ENCODE data around the gene PI4KB. TPM values are rescaled to one million over a fixed set of nuclear protein-coding genes. Genes with fewer than 3 reads are reported as not detected.

PI4KB gene
- polyA plus RNA-seq, 1 of the 3 experiments (the other 2 are of a cell fraction), result 62.9 TPM

GRCh38 chr1:151370211-151370911 is 43.1 kb upstream of the PI4KB start:
- H4K20me1 ChIP-seq (ENCODE audit: insufficient read depth), result no peaks in the 10 kb centered on the region
- WGBS (ENCODE audit: low lambda C conversion rate), result 92% methylated on average over 2 of the region's 6 CpGs
- peaks cover 0 to 15% of the 10 kb centered on the region in 2 experiments; a peak in 1 of 4 replicates for H3K4me1 ChIP-seq (ENCODE audit: control insufficient read depth in 1 of 2, insufficient read depth in 2 of 2, low read depth in 1 of 2, low read length in 1 of 2)
- H3K79me2 ChIP-seq (ENCODE audit: insufficient read depth), result no peaks in the 10 kb centered on the region
- H3K9ac ChIP-seq, result no peak overlapping the region
- no peak overlapping the region for H3K4me3 ChIP-seq (ENCODE audit: low read depth in 2 of 2, low read length in 1 of 2)
- ChIA-PET POLR2A (interaction anchor here (1.1 kb wide), 1 partner anchor 29 kb away, joined by 3 read pairs; the partner anchor contains the start of gene PSMB4), CTCF (interaction anchor here (1.4 to 2.7 kb wide), 3 partner anchors 12 to 70 kb away, joined by 3 to 12 read pairs (median 5); no protein-coding TSS in a partner anchor)
- no peak for DNase-seq
- H3K36me3 ChIP-seq (replicated peaks in 1 of 2; ENCODE audit: control insufficient read depth in 1 of 2, insufficient read depth in 2 of 2, low read length in 1 of 2), result no peaks in the 10 kb centered on the region
- no peak overlapping the region for H3K4me2 ChIP-seq
- H3F3A ChIP-seq (replicated peaks; ENCODE audit: insufficient read depth), result no peaks in the 10 kb centered on the region
- TF ChIP-seq IRF3 (IDR thresholded peaks at IDR 0.05; ENCODE audit: low read depth, low read length) (no peak), MXI1 (IDR thresholded peaks at IDR 0.05; ENCODE audit: low read depth, low read length) (no peak), FOXM1 (IDR thresholded peaks at IDR 0.05; ENCODE audit: low read depth) (no peak), JUND (IDR thresholded peaks at IDR 0.05) (no peak), CTCF (IDR thresholded peaks at IDR 0.05) (no peak), USF2 (IDR thresholded peaks at IDR 0.05; ENCODE audit: borderline replicate concordance, low read depth, low read length) (no peak), YY1 (IDR thresholded peaks at IDR 0.05; ENCODE audit: low read depth) (no peak), TCF12 (IDR thresholded peaks at IDR 0.05) (no peak), REST (IDR thresholded peaks at IDR 0.05; ENCODE audit: low read depth, low read length) (no peak), TEAD4 (IDR thresholded peaks at IDR 0.05; ENCODE audit: borderline replicate concordance, insufficient read depth) (no peak), EP300 (IDR thresholded peaks at IDR 0.05; ENCODE audit: borderline replicate concordance in 1 of 2, low read depth in 1 of 2, low read length in 1 of 2) (no peak), GATA2 (CRISPR knock-in tag; IDR thresholded peaks at IDR 0.05) (no peak), FOSL2 (IDR thresholded peaks at IDR 0.05; ENCODE audit: borderline replicate concordance, low read depth) (no peak), TAF1 (IDR thresholded peaks at IDR 0.05; ENCODE audit: borderline replicate concordance, low read depth, low read length) (no peak), ELF1 (IDR thresholded peaks at IDR 0.05) (no peak), ZBTB33 (IDR thresholded peaks at IDR 0.05; ENCODE audit: borderline replicate concordance, low read depth) (no peak), CHD2 (IDR thresholded peaks at IDR 0.05; ENCODE audit: low read length, partially characterized antibody) (no peak), FOXJ3 (CRISPR knock-in tag; IDR thresholded peaks at IDR 0.05) (no peak), NRF1 (IDR thresholded peaks at IDR 0.05; ENCODE audit: low read depth, low read length) (no peak), USF1 (IDR thresholded peaks at IDR 0.05; ENCODE audit: borderline replicate concordance, low read depth) (no peak)
- no peaks in the 10 kb centered on the region for H3K9me3 ChIP-seq
- H2AFZ ChIP-seq (ENCODE audit: low read depth), result no peak overlapping the region
- no peak overlapping the region for H3K27ac ChIP-seq (ENCODE audit: low read depth in 2 of 2, low read length in 1 of 2)
- H3K9me2 ChIP-seq, result no peaks in the 10 kb centered on the region
- no peaks in the 10 kb centered on the region for H3K27me3 ChIP-seq (ENCODE audit: insufficient read depth)
